Activated CD4-positive, alpha-beta T cell treated with anti-CD3 and anti-CD28 coated beads, Interleukin-2, Interleukin-4, amounts not matched to agents 100 ng/mL and 50 ng/mL, durations not matched to agents 16 hours and 8 hours (primary cell): ENCODE measurements around the gene SECTM1.

Source experiments
- DNase-seq: peaks from one replicate; pipeline ENCODE4 v3.0.0-alpha.2; 2020; ENCODE audit warnings: low spot score

The SECTM1 gene

GRCh38 chr17:82299452-82299851 is 34.1 kb downstream of the SECTM1 start:
- DNase-seq = no peak

GRCh38 chr17:82298538-82299421 is 34.8 kb downstream of the SECTM1 start:
- no peak for DNase-seq

GRCh38 chr17:82297714-82298537 is 35.6 kb downstream of the SECTM1 start:
- DNase-seq = peak; percentile 93

GRCh38 chr17:82297280-82297713 is 36.3 kb downstream of the SECTM1 start:
- DNase-seq = peak; percentile 91

- no peak for DNase-seq
These were observed 36.9 kb downstream of the SECTM1 start for GRCh38 chr17:82296511-82297279.

- DNase-seq = no peak
These were observed 38.1 kb downstream of the SECTM1 start for GRCh38 chr17:82295472-82295814.

GRCh38 chr17:82294064-82294773 is 39.3 kb downstream of the SECTM1 start:
- DNase-seq = no peak

- DNase-seq = peak; percentile 98
These were observed 41.1 kb downstream of the SECTM1 start for GRCh38 chr17:82292251-82293154.

- DNase-seq = no peak
These were observed 41.9 kb downstream of the SECTM1 start for GRCh38 chr17:82291582-82292250.

GRCh38 chr17:82287868-82288801 is 45.4 kb downstream of the SECTM1 start:
- DNase-seq = no peak

GRCh38 chr17:82287013-82287867 is 46.3 kb downstream of the SECTM1 start:
- no peak for DNase-seq

GRCh38 chr17:82285141-82285540 is 48.4 kb downstream of the SECTM1 start:
- no peak for DNase-seq

- DNase-seq = no peak
These were observed 50.3 kb downstream of the SECTM1 start for GRCh38 chr17:82283208-82283749.

- DNase-seq = no peak
These were observed 51.0 kb downstream of the SECTM1 start for GRCh38 chr17:82282239-82283207.

GRCh38 chr17:82281502-82282238 is 51.9 kb downstream of the SECTM1 start:
- no peak for DNase-seq

- DNase-seq = no peak
These were observed 52.5 kb downstream of the SECTM1 start for GRCh38 chr17:82281076-82281475.
